GM18867 (cell line): ENCODE data around the gene FARP2.

Source experiments
- ATAC-seq: cut with Tn5 transposase; IDR thresholded peaks from one replicate; pipeline ENCODE4 v1.9.1; 2021; ENCODE audit warnings: mild to moderate bottlenecking, moderate library complexity; ENCODE audit not compliant: unreplicated experiment

The FARP2 gene

GRCh38 chr2:241454837-241455485 is 98.9 kb downstream of the FARP2 start:
- no peak for ATAC-seq

- no peak for ATAC-seq
These were observed 100.5 kb downstream of the FARP2 start for GRCh38 chr2:241456546-241456945.

GRCh38 chr2:241458687-241459086 is 102.6 kb downstream of the FARP2 start:
- ATAC-seq: no peak

- ATAC-seq: no peak
These were observed 103.4 kb downstream of the FARP2 start for GRCh38 chr2:241459520-241459919.

GRCh38 chr2:241460631-241461030 is 104.5 kb downstream of the FARP2 start:
- no peak for ATAC-seq

GRCh38 chr2:241461693-241462677 is 105.9 kb downstream of the FARP2 start:
- ATAC-seq: no peak

- no peak for ATAC-seq
These were observed 107.4 kb downstream of the FARP2 start for GRCh38 chr2:241463276-241464135.

GRCh38 chr2:241465543-241465942 is 109.5 kb downstream of the FARP2 start:
- no peak for ATAC-seq

GRCh38 chr2:241466230-241466629 is 110.1 kb downstream of the FARP2 start:
- no peak for ATAC-seq

GRCh38 chr2:241467777-241468475 is 111.8 kb downstream of the FARP2 start:
- ATAC-seq: no peak

- no peak for ATAC-seq
These were observed 112.3 kb downstream of the FARP2 start for GRCh38 chr2:241468476-241468781.

- ATAC-seq: no peak
These were observed 113.7 kb downstream of the FARP2 start for GRCh38 chr2:241469746-241470145.

GRCh38 chr2:241473399-241473798 is 117.3 kb downstream of the FARP2 start:
- ATAC-seq: no peak

- no peak for ATAC-seq
These were observed 119.2 kb downstream of the FARP2 start for GRCh38 chr2:241475267-241475666.

- ATAC-seq: no peak
These were observed 122.1 kb downstream of the FARP2 start for GRCh38 chr2:241478166-241478565.

- no peak for ATAC-seq
These were observed 123.2 kb downstream of the FARP2 start for GRCh38 chr2:241479026-241479898.

- no peak for ATAC-seq
These were observed 125.6 kb downstream of the FARP2 start for GRCh38 chr2:241481687-241482086.

- no peak for ATAC-seq
These were observed 126.3 kb downstream of the FARP2 start for GRCh38 chr2:241482126-241482955.

- ATAC-seq: no peak
These were observed 127.2 kb downstream of the FARP2 start for GRCh38 chr2:241483305-241483704.
